HEK293T (cell line): ENCODE measurements around the gene P2RX3.

Experiments used
- CTCF ChIA-PET: fragments of 350-600 bp; formaldehyde crosslinking; extraction: SDS; loops from one replicate; lab custom pipeline; 2021; ENCODE audit warnings: antibody characterized with exemption, inconsistent platforms; lab: Yijun Ruan, JAX
- POLR2A ChIA-PET: fragments of 350-600 bp; formaldehyde crosslinking; extraction: SDS; loops from one replicate; lab custom pipeline; 2020; ENCODE audit warnings: antibody characterized with exemption, inconsistent platforms; lab: Yijun Ruan, JAX
- DNase-seq: peaks from one replicate; pipeline ENCODE4 v3.0.0; 2012; ENCODE audit warnings: mixed read lengths; ENCODE audit errors: extremely low spot score
- BHLHE40 ChIP-seq: fragments of 450-650 bp; IDR thresholded peaks from 2 replicates; pipeline ENCODE4 v1.6.1; 2016; ENCODE audit warnings: mild to moderate bottlenecking, moderate library complexity, borderline replicate concordance
- ELF4 ChIP-seq: fragments of 450-650 bp; IDR thresholded peaks from 2 replicates; pipeline ENCODE4 v1.6.1; 2017; ENCODE audit warnings: antibody characterized with exemption
- FOXA1 ChIP-seq: fragments of 450-650 bp; IDR thresholded peaks from 2 replicates; pipeline ENCODE4 v1.6.1; 2016; ENCODE audit warnings: mild to moderate bottlenecking
- FOXK2 ChIP-seq: fragments of 450-650 bp; IDR thresholded peaks from 2 replicates; pipeline ENCODE4 v1.6.1; 2016; ENCODE audit warnings: mild to moderate bottlenecking
- FOXM1 ChIP-seq: fragments of 450-650 bp; IDR thresholded peaks from 2 replicates; pipeline ENCODE4 v1.6.1; 2017; ENCODE audit warnings: mild to moderate bottlenecking, borderline replicate concordance
- HDGF ChIP-seq: fragments of 450-650 bp; IDR thresholded peaks from 2 replicates; pipeline ENCODE4 v1.6.1; 2017; ENCODE audit warnings: antibody characterized with exemption, borderline replicate concordance
- L3MBTL2 ChIP-seq: fragments of 450-650 bp; conservative IDR thresholded peaks from 2 replicates; pipeline ENCODE4 v1.6.1; 2016; ENCODE audit warnings: mild to moderate bottlenecking
- SP1 ChIP-seq: fragments of 450-650 bp; IDR thresholded peaks from 2 replicates; pipeline ENCODE4 v1.6.1; 2017
- SUZ12 ChIP-seq: fragments of 450-650 bp; IDR thresholded peaks from 2 replicates; pipeline ENCODE4 v1.6.1; 2016; ENCODE audit warnings: mild to moderate bottlenecking
- TF ChIP-seq, protein P1 (sequence below): fragments of 450-650 bp; IDR thresholded peaks from 2 replicates; pipeline ENCODE4 v1.6.1; 2016

P2RX3 gene

DNA sequence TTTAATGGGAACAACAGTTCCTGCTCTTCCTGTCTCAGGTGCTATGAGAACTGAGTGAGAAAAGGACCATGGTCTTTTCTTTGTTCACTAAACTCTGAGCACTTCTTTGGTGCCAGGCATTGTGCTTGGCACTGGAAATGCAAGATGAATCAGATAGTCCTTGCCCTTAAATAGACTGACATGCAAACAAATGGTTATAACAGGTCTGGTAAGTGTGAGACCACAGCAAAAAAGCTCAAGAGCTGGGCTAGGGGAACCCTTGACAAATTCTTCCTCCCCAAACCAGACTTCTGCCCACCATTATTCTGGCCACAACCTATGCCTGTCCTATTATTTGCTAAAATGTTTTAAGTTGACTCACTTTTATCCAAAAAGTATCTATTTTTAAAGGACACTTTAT, 83.7 kb downstream of the P2RX3 start:
- TF ChIP-seq ELF4, result no peak
- no peak for TF ChIP-seq FOXA1
- no peak for TF ChIP-seq FOXK2
- TF ChIP-seq HDGF, result no peak
- no peak for TF ChIP-seq FOXM1
- no peak for TF ChIP-seq BHLHE40
- TF ChIP-seq SUZ12, result no peak
- no peak for TF ChIP-seq SP1
- TF ChIP-seq L3MBTL2, result no peak
- TF ChIP-seq, protein P1, sequence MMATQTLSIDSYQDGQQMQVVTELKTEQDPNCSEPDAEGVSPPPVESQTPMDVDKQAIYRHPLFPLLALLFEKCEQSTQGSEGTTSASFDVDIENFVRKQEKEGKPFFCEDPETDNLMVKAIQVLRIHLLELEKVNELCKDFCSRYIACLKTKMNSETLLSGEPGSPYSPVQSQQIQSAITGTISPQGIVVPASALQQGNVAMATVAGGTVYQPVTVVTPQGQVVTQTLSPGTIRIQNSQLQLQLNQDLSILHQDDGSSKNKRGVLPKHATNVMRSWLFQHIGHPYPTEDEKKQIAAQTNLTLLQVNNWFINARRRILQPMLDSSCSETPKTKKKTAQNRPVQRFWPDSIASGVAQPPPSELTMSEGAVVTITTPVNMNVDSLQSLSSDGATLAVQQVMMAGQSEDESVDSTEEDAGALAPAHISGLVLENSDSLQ, result no peak
- ChIA-PET POLR2A (no interaction called here), CTCF (no interaction called here)
- no peak for DNase-seq
